Panc1 (cell line): ENCODE results near the gene PDE8B. TPM values are rescaled to one million over a fixed set of nuclear protein-coding genes. Genes with fewer than 3 reads are reported as not detected.

Experiments
- ATAC-seq: fragments of 200-7000 bp; cut with Tn5 transposase; 2 replicates; pipeline ENCODE4 v1.9.1; 2020; ENCODE audit warnings: mild to moderate bottlenecking, moderate library complexity
- BruUV-seq: library from RNA; stranded (reverse); fragments of 400-500 nt; replicated peaks from 2 replicates; lab custom pipeline; 2021; lab: Mats Ljungman, UMichigan
- CTCF ChIA-PET: fragments of 300-600 bp; sonication (Branson Sonifier 250); formaldehyde crosslinking; loops from one replicate; lab custom pipeline; 2022; ENCODE audit warnings: antibody characterized with exemption; lab: Charles Lee
- POLR2A ChIA-PET: fragments of 300-600 bp; sonication (Branson Sonifier 250); formaldehyde crosslinking; loops from one replicate; lab custom pipeline; 2022; ENCODE audit warnings: antibody characterized with exemption; lab: Charles Lee
- DNase-seq: peaks from one replicate; pipeline ENCODE4 v3.0.0-alpha.2; 2010; ENCODE audit warnings: low read depth, low spot score
- H3K27ac ChIP-seq: 2 replicates; pipeline ENCODE4 v1.5.1; 2011; ENCODE audit warnings: mild to moderate bottlenecking, low read length, inconsistent platforms
- H3K27me3 ChIP-seq: fragments of 200-500 bp; sonication (Bioruptor generic); 2 replicates; pipeline ENCODE4 v1.6.0; 2014; ENCODE audit warnings: low read length, inconsistent platforms; ENCODE audit not compliant: control insufficient read depth, insufficient read depth
- H3K36me3 ChIP-seq: fragments of 200-500 bp; sonication (Bioruptor generic); 2 replicates; pipeline ENCODE4 v1.5.1; 2014; ENCODE audit warnings: inconsistent platforms, mild to moderate bottlenecking, low read length, moderate library complexity; ENCODE audit not compliant: control insufficient read depth, insufficient read depth
- H3K4me1 ChIP-seq: 2 replicates; pipeline ENCODE4 v1.5.1; 2011; ENCODE audit warnings: inconsistent platforms, mild to moderate bottlenecking, low read length, moderate library complexity; ENCODE audit not compliant: control insufficient read depth, insufficient read depth
- H3K4me3 ChIP-seq, 2 experiments: 2 replicates each; pipeline ENCODE4 v1.5.1; 2011 to 2012; ENCODE audit warnings: low read depth in 2 of 2, low read length in 2 of 2, mild to moderate bottlenecking in 2 of 2, inconsistent platforms in 1 of 2, moderate library complexity in 1 of 2
- H3K9me3 ChIP-seq: fragments of 200-500 bp; sonication (Bioruptor generic); 2 replicates; pipeline ENCODE4 v1.5.1; 2014; ENCODE audit warnings: low read depth, mild to moderate bottlenecking, inconsistent platforms, low read length, moderate library complexity; ENCODE audit not compliant: control insufficient read depth, insufficient read depth
- CTCF ChIP-seq: fragments of 450-650 bp; IDR thresholded peaks from 2 replicates; pipeline ENCODE4 v1.5.1; 2017; ENCODE audit warnings: mild to moderate bottlenecking
- POLR2AphosphoS5 ChIP-seq: IDR thresholded peaks from 2 replicates; pipeline ENCODE4 v1.6.1; 2012; ENCODE audit warnings: mild to moderate bottlenecking, low read depth, low read length, moderate library complexity
- REST ChIP-seq, 2 experiments: IDR thresholded peaks; 2 replicates each; pipeline ENCODE4 v1.6.1; 2011 to 2012; ENCODE audit warnings: low read depth in 2 of 2, control low read depth in 1 of 2, low read length in 1 of 2, mild to moderate bottlenecking in 1 of 2, moderate library complexity in 1 of 2; ENCODE audit not compliant: insufficient read depth in 1 of 2
- SIN3A ChIP-seq: IDR thresholded peaks from 2 replicates; pipeline ENCODE4 v1.6.1; 2012; ENCODE audit warnings: low read depth, mild to moderate bottlenecking, low read length, moderate library complexity, borderline replicate concordance; ENCODE audit not compliant: insufficient read depth
- TCF7L2 ChIP-seq: IDR thresholded peaks from 2 replicates; pipeline ENCODE4 v1.6.1; 2011; ENCODE audit warnings: mild to moderate bottlenecking, low read depth, low read length, inconsistent platforms
- in situ Hi-C: cut with HindIII; loops from 2 replicates; pipeline ENCODE4 v1.10.0; 2016; ENCODE audit warnings: low sequenced_read_pairs, low pct_unique_long_range_greater_than_20kb
- intact Hi-C: fragments of 100-400 bp; cut with micrococcal nuclease; formaldehyde crosslinking; loops from one replicate; pipeline ENCODE4 v1.10.0; 2022; ENCODE audit not compliant: unreplicated experiment
- total RNA-seq: library from RNA; stranded (reverse); gene quantifications from one replicate; pipeline ENCODE4 v1.2.1, GENCODE V29; 2021; ENCODE audit not compliant: unreplicated experiment

PDE8B gene
- total RNA-seq, 1 experiment from 2014 or later = 0.62 TPM

GRCh38 chr5:77427998-77428397 lies 217.5 kb downstream of the PDE8B start:
- ATAC-seq (no peak), DNase-seq (no peak)
- CTCF ChIA-PET = no interaction called here
- Histone ChIP-seq H3K9me3 (no peaks in the 10 kb centered on the region), H3K4me1 (no peaks in the 10 kb centered on the region), H3K4me3 (no peak overlapping the region), H3K27me3 (no peaks in the 10 kb centered on the region), H3K36me3 (peaks cover 3% of the 10 kb centered on the region; the same call in 1 of the 2 replicates), H3K27ac (no peak overlapping the region)
- TF ChIP-seq POLR2AphosphoS5 = no peak
- no peak for TF ChIP-seq REST (IDR thresholded peaks at IDR 0.05; ENCODE audit: insufficient read depth in 1 of 2, low read depth in 2 of 2, low read length in 1 of 2)
- TF ChIP-seq TCF7L2 = no peak
- TF ChIP-seq CTCF = no peak
- no peak for TF ChIP-seq SIN3A
- in situ Hi-C loops = no loop called here
- POLR2A ChIA-PET = no interaction called here
- intact Hi-C loops = loop anchor here (10.0 kb wide), 1 partner anchor 283 kb away; no protein-coding TSS in a partner anchor
- TSS peak; percentile 5 for BruUV-seq

- H3K27me3 ChIP-seq = no peaks in the 10 kb centered on the region
- H3K4me3 ChIP-seq = no peak overlapping the region
- H3K27ac ChIP-seq = no peak overlapping the region
- peaks cover 3% of the 10 kb centered on the region for H3K36me3 ChIP-seq
- ATAC-seq (no peak), DNase-seq (no peak)
- ChIA-PET CTCF (no interaction called here), POLR2A (no interaction called here)
- BruUV-seq = no TSS peak
- no peaks in the 10 kb centered on the region for H3K4me1 ChIP-seq
- intact Hi-C loops (loop anchor here (10.0 kb wide), 1 partner anchor 284 kb away; no protein-coding TSS in a partner anchor), in situ Hi-C loops (no loop called here)
- no peaks in the 10 kb centered on the region for H3K9me3 ChIP-seq
- no peak for TF ChIP-seq TCF7L2
- no peak for TF ChIP-seq REST (IDR thresholded peaks at IDR 0.05; ENCODE audit: insufficient read depth in 1 of 2, low read depth in 2 of 2, low read length in 1 of 2)
- TF ChIP-seq CTCF = no peak
- no peak for TF ChIP-seq SIN3A
- TF ChIP-seq POLR2AphosphoS5 = no peak
These were observed 218.0 kb downstream of the PDE8B start for GRCh38 chr5:77428526-77428925.
